BJ (cell line): ENCODE data around the gene PSMA6. TPM values are rescaled to one million over a fixed set of nuclear protein-coding genes. Genes with fewer than 3 reads are reported as not detected.
"Not testable (repeated sequence)": the region's sequence is repeated elsewhere in the genome, so short reads cannot be mapped to it uniquely, and the experiment has no call there.

Source experiments
- CTCF ChIA-PET: fragments of 350-600 bp; formaldehyde crosslinking; extraction: SDS; loops from one replicate; lab custom pipeline; 2021; ENCODE audit warnings: antibody characterized with exemption, inconsistent platforms; lab: Yijun Ruan, JAX
- POLR2A ChIA-PET: fragments of 300-600 bp; sonication (Branson Sonifier 250); formaldehyde crosslinking; extraction: SDS; loops from one replicate; lab custom pipeline; 2021; ENCODE audit warnings: antibody characterized with exemption; lab: Charles Lee
- DNase-seq: peaks from one replicate; pipeline ENCODE4 v3.0.0-alpha.2; 2011; ENCODE audit warnings: low read depth
- H3K27me3 ChIP-seq: 2 replicates; pipeline ENCODE4 v1.6.0; 2011; ENCODE audit warnings: low read length; ENCODE audit not compliant: control insufficient read depth, insufficient read depth
- H3K36me3 ChIP-seq: 2 replicates; pipeline ENCODE4 v1.5.1; 2011; ENCODE audit warnings: low read length; ENCODE audit not compliant: control insufficient read depth, insufficient read depth
- H3K4me3 ChIP-seq: 2 replicates; pipeline ENCODE4 v1.5.1; 2011; ENCODE audit warnings: low read depth, mild to moderate bottlenecking, control low read depth, low read length
- polyA plus RNA-seq: library from polyadenylated mRNA; depleted of rRNA; stranded (reverse); fragments of >200 nt; gene quantifications from 2 replicates; pipeline ENCODE4 v1.2.3, GENCODE V29; 2011
- TF ChIP-seq, protein P1 (sequence below): IDR thresholded peaks from 2 replicates; pipeline ENCODE4 v1.5.1; 2011; ENCODE audit warnings: low read depth, mild to moderate bottlenecking, control low read depth, inconsistent platforms, low read length, moderate library complexity; ENCODE audit not compliant: insufficient read depth

The PSMA6 gene
- polyA plus RNA-seq, 1 experiment: 155 TPM

DNA sequence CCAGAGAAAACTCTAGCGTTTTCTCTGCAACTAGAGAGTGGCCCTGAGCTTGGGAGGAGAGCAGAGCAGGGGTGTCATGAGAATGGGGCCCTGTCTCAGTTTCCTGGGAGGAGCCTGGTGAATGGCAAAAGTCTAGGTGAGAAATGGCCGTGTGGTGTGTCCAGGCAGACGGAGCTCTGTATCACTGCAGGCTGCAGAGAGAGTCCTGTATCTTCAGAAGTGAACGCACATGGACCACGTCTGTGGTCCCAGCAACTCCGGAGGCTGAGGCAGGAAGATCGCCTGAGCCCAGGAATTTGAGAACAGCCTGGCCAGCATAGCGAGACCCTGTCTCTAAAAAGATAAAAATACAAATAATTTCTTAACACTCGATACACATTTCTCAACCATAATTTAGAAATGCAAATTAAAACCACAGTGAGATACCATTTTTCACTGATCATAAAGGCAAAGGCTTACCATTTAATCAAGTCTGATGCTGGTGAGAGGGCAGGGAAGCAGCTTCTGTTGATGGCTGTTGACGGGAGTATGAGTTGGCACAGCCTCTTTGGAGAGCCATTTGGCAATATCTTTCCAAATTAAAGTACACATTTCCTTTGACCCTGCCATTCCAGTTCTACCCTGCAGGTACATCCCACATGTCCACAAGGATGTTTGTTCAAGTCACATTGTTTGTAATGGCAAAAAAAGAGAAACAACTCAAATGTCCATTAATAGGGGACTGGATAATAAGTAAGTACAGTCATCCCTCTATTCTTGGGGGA is 61.4 kb downstream of the PSMA6 start:
- no peaks in the 10 kb centered on the region for H3K27me3 ChIP-seq
- TF ChIP-seq, protein P1, sequence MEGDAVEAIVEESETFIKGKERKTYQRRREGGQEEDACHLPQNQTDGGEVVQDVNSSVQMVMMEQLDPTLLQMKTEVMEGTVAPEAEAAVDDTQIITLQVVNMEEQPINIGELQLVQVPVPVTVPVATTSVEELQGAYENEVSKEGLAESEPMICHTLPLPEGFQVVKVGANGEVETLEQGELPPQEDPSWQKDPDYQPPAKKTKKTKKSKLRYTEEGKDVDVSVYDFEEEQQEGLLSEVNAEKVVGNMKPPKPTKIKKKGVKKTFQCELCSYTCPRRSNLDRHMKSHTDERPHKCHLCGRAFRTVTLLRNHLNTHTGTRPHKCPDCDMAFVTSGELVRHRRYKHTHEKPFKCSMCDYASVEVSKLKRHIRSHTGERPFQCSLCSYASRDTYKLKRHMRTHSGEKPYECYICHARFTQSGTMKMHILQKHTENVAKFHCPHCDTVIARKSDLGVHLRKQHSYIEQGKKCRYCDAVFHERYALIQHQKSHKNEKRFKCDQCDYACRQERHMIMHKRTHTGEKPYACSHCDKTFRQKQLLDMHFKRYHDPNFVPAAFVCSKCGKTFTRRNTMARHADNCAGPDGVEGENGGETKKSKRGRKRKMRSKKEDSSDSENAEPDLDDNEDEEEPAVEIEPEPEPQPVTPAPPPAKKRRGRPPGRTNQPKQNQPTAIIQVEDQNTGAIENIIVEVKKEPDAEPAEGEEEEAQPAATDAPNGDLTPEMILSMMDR: no peak
- H3K4me3 ChIP-seq: no peak overlapping the region
- H3K36me3 ChIP-seq: no peaks in the 10 kb centered on the region
- ChIA-PET CTCF (no interaction called here), POLR2A (no interaction called here)
- no peak for DNase-seq

DNA sequence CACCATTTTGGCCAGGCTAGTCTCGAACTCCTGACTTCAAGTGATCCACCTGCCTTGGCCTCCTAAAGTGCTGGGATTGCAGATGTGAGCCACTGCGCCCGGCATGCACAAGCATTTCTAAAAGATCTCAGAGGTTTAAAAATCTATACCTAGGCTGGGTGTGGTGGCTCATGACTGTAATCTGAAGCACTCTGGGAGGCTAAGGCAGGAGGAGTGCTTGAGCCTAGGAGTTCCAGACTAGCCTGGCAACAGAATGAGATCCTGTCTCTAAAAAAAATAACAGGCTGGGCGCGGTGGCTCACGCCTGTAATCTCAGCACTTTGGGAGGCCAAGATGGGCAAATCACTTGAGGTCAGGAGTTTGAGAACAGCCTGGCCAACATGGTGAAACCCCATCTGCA is 63.1 kb downstream of the PSMA6 start:
- H3K27me3 ChIP-seq, POLR2A ChIA-PET, H3K36me3 ChIP-seq, H3K4me3 ChIP-seq, CTCF ChIA-PET, DNase-seq: not testable (repeated sequence)

DNA sequence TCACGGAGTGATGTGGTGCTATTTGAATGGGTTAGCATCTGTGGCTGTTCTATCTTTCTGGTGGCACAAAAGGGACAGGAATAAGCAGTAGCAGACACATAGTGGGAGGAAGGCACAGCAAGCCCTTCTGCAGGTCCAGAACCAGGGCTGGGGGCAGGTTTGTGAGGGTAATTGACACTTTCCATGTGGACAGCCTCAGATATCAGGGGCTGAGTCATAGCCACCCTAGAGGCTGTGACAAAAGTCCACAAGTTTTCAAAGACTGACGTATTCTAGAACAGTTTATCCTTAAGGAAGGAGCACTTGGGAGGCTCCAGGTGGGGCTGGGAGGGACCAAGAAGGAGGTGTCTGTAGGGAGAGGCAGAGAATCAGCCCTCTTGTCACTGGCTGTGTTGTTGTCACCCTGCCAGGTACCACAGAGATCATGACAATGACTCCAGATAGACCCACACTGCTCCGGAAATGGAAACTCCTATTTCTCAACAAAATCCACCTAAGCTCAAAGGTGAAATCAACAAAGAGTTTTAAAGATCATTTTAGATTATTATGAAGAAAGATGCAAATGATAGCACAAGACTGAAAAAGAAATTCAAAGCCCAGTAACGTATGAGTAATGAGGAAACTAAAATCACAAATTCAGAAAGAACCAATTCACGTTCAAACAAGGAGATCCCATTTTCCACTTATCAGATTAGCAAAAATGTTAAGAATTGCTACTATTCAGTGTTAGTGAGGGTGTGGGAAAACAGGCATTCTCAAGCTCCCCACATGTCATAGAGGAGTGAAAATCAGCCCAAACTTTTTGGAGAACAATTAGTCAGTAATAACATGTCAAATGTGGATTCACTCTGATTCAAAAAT is 64.0 kb downstream of the PSMA6 start:
- TF ChIP-seq, protein P1: no peak
- ChIA-PET CTCF (interaction anchor here (0.6 to 1.4 kb wide), 2 partner anchors 9 to 472 kb away, joined by 3 to 4 read pairs; no protein-coding TSS in a partner anchor), POLR2A (interaction anchor here (0.7 kb wide), 1 partner anchor 38 kb away, joined by 3 read pairs; no protein-coding TSS in a partner anchor)
- peak; percentile 35 for DNase-seq
- Histone ChIP-seq H3K27me3 (no peaks in the 10 kb centered on the region), H3K4me3 (no peak overlapping the region), H3K36me3 (no peaks in the 10 kb centered on the region)

DNA sequence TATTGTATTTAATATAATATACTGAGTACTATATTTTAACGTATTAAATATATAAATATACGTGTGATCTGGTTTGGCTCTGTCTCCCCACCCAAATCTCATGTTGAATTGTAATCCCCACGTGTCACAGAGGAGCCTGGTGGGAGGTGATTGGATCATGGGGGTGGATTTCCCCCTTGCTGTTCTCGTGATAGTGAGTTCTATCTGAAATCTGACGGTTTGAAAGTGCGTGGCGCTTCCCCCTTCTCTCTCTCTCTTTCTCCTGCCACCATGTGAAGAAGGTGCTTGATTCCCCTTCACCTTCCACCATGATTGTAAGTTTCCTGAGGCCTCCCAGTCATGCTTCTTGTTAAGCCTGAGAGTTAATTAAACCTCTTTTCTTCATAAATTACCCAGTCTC is 67.5 kb downstream of the PSMA6 start:
- H3K36me3 ChIP-seq, H3K4me3 ChIP-seq, CTCF ChIA-PET, DNase-seq, H3K27me3 ChIP-seq, POLR2A ChIA-PET: not testable (repeated sequence)

DNA sequence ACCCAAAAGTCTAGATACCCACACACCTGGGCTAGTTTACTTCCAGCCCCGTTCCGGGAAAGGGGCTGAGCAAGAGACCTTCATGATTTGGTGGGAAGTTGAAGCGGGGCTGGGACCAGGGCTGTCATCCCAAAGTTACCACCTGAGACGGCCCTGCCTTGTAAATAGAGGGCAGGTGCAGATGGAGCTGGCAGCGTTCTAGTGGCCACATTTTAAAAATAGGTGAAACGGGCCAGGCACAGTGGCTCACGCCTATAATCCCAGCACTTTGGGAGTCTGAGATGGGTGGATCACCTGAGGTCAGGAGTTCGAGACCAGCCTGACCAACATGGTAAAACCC is 68.9 kb downstream of the PSMA6 start:
- no peak overlapping the region for H3K4me3 ChIP-seq
- POLR2A ChIA-PET: no interaction called here
- no peak for DNase-seq
- TF ChIP-seq, protein P1: no peak
- CTCF ChIA-PET: no interaction called here
- no peaks in the 10 kb centered on the region for H3K27me3 ChIP-seq
- H3K36me3 ChIP-seq: no peaks in the 10 kb centered on the region

DNA sequence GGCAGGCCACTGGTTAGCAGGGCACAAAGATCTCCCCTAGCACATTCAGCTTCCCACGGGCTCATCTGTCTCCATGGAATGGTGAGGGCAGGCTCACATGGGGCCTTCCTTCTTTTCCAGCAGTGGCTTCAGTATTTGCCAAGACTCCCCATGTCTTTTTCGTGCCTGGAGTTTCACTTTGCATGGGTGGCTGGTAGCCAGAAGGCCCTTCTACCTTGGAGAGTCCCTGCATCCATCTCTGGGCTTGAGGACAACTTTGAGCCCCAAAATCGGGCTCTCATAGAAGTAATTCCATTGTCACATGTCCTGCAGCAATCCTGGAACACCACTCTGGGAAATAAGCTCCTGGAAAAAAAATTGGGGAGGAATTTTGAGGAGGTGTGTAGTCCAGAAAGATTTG is 70.3 kb downstream of the PSMA6 start:
- POLR2A ChIA-PET: no interaction called here
- TF ChIP-seq, protein P1: no peak
- Histone ChIP-seq H3K36me3 (no peaks in the 10 kb centered on the region), H3K27me3 (no peaks in the 10 kb centered on the region), H3K4me3 (no peak overlapping the region)
- DNase-seq: no peak
- CTCF ChIA-PET: interaction anchor here (1.4 kb wide), 1 partner anchor 11 kb away, joined by 7 read pairs; no protein-coding TSS in a partner anchor
